ENCODE data around the gene RNASE4.
"Not testable (repeated sequence)": the region's sequence is repeated elsewhere in the genome, so short reads cannot be mapped to it uniquely, and the experiment has no call there.

The RNASE4 gene, protein sequence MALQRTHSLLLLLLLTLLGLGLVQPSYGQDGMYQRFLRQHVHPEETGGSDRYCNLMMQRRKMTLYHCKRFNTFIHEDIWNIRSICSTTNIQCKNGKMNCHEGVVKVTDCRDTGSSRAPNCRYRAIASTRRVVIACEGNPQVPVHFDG

DNA sequence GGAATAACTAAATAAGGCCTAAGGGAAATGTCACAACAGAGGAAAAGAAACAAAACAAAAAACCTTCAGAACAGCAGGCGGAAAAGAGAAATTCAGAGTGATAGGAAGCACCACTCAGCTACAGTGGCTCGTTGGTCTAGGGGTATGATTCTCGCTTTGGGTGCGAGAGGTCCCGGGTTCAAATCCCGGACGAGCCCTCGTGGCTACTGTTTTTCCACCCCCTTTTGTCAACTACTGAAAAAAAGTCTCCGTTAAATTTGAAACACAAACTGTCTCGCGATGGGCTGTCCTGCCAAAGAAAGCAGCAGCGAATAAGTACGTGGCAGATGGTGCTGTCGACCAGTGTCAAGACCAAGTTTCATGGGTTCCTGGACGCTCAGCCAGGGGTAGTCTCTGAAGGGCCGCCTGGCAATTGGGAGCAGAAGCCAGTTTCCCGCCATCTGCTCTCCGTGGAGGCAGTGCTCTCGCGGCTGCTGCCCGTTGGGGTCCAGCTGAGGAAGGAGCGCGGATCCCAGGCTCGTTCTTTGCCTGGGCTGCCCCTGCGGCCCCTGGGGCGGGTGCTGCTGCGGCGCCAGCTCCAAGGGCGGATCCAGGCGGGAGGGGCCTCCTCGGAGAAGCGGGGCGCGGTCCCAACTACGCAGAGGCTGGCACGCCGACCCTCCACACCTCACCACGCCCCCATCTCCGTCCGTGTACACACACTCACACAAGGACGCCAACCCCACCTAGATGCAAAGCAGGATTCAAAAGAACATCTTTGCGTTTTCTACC is at the start of gene RNASE4:
TSS of gene RNASE4 (plus strand) at position 670 of the 771 bp plus-strand sequence. CDS start 14,812 bp downstream, outside the sequence.
- peak; percentile 90 for DNase-seq
- in situ Hi-C loops (cut with MboI; ENCODE audit: low pct_unique_long_range_greater_than_20kb, low sequenced_read_pairs) = no loop called here

DNA sequence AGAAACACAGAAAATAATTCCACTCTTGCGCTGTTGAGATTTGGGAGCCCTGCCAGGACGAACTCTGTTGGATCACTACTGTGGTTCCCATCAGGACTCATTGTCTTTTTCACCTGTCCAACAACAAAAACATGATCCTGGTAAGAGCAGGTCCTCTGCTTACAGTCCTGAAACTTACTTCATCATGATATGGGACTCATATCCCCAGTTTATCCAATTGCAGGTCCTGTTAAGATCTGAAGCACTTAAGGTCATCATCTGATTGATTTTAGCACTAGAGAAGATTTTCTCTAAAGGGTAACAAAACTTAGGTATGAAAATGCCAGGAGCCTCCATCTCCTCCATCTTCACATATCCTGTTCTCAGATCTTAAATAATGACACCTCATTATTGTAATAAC is 42.8 kb upstream of the RNASE4 start, which contains the start of gene OR6S1:
TSS of gene OR6S1 (minus strand) at position 101 of the 400 bp plus-strand sequence. CDS start at position 101, 0 bp downstream.
- in situ Hi-C loops (cut with MboI; ENCODE audit: low pct_unique_long_range_greater_than_20kb, low sequenced_read_pairs) = no loop called here
- no peak for DNase-seq

DNA sequence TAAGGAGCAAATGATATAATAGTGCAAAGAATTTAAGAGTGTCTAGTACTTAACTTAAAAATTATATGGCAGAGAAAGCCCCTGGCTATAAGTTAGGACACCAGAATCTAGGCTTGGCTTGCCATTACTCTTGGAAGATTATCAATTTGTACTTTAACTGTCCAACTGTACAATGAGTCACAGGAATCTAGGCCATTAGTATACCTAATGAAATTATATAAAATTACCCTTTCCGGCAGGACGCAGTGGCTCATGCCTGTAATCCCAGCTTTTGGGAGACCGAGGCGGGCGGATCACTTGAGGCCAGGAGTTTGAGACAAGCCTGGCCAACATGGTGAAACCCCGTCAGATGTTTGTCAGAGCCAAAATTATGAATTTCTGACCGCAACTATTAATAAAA is 42.2 kb upstream of the RNASE4 start:
- DNase-seq = no peak
- in situ Hi-C loops (cut with MboI; ENCODE audit: low pct_unique_long_range_greater_than_20kb, low sequenced_read_pairs) = no loop called here

DNA sequence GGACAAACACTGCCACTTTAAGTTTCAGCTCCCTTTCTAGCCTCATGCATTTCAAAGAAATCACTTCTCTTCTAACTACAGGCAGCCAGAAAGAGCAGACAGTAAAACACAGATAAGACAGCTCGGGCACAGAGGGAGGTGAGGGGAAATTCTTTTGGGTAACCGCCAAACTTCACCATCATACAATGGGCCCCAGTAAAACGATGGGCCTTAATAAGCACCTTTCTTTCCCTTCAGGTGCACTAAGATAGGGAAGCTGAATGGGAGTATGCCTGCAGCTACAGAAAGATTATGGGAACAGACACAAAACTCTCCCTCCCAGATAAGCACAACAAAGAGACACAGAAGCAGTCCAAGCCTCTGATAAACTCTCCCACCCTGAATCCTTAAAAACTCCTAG is 41.6 kb upstream of the RNASE4 start:
- in situ Hi-C loops (cut with MboI; ENCODE audit: low pct_unique_long_range_greater_than_20kb, low sequenced_read_pairs); DNase-seq: not testable (repeated sequence)

DNA sequence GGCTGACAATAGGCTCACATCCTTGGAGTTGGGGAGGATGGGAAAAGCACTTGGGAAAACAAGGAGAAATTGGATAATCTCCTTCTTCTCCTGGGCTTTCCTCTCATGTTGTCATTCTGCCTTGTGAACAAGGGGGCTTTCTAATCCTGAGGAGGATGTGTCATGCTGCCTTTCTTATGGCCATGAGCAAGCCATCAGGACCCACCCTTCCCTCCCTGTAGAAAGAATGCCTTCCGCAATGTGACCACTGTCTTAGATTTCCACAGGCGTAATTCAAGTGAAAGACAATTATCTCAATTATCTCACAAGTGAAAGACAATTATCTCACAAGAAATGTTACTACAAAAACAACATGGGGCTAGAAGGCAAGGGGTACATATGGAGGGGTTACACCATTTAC is 39.8 kb upstream of the RNASE4 start:
- no peak for DNase-seq
- in situ Hi-C loops (cut with MboI; ENCODE audit: low pct_unique_long_range_greater_than_20kb, low sequenced_read_pairs) = no loop called here

DNA sequence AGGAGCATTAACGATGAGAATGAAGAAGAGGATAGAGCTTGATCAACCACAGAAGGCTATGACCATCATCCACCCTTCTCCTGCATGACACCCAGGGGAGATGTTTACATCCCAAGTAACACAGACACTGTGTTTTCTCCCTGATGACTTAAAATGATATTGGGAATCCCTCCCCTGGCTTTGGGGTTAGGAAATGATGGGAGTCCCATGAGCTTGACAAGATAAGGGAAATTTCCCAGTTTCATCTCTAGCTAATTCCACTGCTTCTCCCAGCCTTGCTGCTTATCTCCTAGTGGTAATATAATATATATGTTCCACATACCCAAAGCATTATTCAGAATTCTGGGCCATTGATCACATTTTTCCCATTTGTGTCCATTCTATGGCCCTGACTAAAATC is 38.9 kb upstream of the RNASE4 start:
- DNase-seq = no peak
- in situ Hi-C loops (cut with MboI; ENCODE audit: low pct_unique_long_range_greater_than_20kb, low sequenced_read_pairs) = no loop called here

DNA sequence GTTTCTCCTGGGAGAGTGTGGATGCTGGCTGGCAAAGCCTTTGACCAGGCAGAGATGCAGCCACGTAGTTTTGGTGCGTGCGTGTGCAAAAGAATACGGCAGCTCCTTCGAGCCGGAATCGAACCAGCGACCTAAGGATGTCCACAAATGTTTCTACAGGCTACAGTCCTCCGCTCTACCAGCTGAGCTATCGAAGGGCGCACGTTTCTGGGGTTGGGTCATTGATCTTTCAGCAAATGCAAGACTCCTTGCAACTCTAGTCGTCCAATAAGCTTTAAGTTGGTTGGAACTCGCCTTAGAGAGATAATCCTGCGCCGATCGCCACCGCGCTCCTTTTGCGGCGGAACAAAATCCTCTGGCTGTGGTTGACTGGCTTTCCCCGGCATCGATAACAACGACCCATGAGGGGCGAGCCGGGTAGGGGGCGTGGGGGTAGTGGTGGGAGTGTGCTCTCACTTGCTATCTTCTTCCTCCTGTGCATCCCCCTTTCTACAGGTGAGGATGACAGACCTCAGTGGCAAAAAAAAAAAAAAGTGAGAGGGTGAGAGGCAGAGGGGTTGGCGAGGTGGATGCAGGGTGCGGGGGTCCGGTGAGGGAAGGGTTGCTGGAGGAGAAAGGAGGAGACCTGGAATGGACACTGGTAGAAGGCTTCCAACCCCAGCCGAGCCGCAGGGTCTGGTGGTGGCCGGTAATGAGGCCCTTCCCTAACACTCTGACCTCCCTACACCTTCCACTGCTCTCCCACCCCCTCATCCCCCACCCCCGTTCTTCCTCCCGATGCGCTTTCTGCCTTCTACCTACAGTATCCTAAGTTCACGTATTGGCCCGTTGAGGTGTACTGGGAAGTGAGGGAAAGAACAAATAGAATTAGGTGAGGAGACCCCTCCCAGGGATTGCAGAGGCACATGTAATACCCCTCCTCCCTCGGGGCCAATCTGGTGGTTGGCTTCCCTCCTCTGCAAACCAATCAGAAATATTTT is 31.1 kb upstream of the RNASE4 start:
- in situ Hi-C loops (cut with MboI; ENCODE audit: low pct_unique_long_range_greater_than_20kb, low sequenced_read_pairs) = no loop called here
- DNase-seq = peak; percentile 80

DNA sequence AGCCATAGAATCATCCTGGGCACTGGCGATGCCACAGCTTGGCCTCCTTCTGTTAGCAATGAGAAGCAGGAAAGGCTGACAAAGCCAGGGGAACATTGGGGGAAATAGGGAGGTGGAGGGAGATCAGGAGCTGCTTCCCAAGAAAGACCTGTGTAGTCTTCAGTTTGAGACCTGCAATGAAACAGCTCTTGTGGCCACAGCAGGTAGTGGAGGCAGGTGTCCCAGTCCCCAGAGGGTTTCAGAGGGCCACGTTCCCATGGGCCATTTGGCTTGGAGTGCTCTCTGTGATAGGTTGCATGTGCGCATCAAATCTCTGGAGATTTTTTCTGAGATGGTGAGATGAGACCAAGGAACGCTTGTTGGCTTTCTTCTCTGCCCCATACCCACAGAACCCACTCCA is 28.5 kb upstream of the RNASE4 start:
- in situ Hi-C loops (cut with MboI; ENCODE audit: low pct_unique_long_range_greater_than_20kb, low sequenced_read_pairs) = no loop called here
- no peak for DNase-seq

DNA sequence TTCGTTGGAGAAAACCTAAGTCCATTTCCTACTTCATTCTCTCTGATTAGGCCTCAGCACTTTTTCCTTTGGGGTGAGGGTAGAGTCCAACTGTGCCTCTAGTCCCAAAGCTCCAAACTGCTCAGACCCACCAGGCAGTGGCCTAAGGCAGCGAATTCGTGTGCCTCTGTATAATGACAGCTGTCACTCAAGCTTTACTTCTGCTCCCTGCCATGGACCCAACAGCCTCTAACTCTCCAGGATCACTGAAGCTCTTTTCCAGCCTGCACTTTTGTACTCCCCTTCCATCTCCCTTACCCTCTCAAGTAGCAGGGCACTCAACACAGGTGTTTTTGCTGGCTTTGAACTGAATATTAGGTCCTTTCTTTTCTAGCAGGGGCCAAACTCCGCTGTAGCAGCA is 28.1 kb upstream of the RNASE4 start:
- in situ Hi-C loops (cut with MboI; ENCODE audit: low pct_unique_long_range_greater_than_20kb, low sequenced_read_pairs) = no loop called here
- no peak for DNase-seq

DNA sequence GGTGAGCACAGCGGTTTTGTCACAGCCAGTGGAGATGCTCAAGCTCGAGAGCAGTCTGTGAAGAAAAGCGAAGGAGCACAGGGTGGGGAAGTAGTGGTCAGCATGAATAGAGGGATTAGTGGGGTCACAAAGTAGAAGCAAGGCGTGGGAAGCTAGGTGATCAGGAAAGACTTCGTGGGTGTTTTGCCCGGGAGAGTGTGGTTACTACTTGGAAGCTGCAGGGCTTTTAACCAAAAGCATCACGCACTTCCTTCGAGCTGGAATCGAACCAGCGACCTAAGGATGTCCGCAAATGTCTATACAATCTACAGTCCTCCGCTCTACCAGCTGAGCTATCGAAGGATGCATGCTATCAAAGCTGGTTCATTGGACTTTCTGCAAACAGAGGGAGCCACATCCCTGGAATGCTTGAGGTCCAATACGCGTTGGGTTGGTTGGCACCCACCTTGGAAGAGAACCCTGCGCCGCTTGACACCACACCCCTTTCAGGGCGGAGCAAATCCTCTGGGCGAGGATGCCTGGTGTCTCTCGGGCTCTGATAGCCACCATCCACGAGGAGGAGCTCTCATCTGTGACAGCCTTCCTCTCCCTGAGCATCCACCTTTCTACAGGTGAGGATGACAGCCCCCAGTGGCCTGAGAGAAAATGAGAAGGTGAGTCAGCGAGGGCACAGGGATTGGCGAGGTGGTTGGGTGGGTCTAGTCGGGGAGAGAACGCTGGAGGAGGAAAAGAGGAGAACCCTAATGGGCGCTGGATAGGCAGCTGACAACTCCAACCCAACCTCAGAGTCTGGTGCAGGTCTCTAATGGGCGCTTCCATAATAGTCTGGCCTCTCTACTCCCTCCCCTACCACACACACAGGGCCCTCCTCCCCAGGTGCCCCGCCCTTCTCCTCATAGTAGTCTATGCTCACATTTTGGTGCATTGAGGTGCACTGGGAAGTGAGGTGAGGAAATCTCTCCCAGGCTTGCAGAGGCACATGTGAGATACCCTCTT is 26.8 kb upstream of the RNASE4 start:
- no peak for DNase-seq
- in situ Hi-C loops (cut with MboI; ENCODE audit: low pct_unique_long_range_greater_than_20kb, low sequenced_read_pairs) = no loop called here

DNA sequence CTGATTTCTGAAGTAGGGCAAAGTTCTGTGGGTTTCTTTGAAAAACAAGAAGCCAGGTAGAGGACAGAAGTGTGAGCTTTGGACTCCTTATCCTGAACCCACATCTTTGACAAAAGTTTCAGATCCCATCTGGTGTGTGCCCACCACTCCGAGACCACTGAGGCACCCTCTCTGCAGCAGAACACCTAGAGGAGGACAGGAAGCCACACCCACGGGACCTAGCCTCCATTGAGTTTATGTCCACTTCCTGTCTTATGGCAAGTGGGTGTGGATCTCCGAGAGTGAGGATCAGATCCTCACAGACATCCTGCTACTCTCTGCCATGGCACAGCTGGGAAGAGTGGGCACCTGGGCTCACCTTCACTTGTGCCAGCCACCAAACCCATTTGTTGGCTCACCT is 26.1 kb upstream of the RNASE4 start:
- in situ Hi-C loops (cut with MboI; ENCODE audit: low pct_unique_long_range_greater_than_20kb, low sequenced_read_pairs) = no loop called here
- DNase-seq = no peak

DNA sequence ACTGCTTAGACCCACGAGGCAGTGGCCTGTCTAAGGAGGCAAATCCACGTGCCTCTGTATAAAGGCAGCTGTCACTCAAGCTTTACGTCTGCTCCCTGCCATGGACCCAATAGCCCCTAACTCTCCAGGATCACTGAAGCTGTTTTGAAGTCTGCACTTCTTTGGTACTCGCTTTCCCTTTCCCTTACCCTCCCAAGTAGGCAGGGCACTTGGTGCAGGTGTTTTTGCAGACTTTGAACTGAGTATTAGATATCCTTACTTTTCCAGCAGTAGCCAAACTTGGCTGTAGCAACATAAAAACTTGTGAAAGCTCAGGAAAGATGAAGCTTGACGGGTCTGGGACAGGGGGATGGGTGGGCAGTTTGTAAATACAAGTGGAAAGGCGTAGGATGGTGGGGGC is 25.0 kb upstream of the RNASE4 start:
- DNase-seq = no peak
- in situ Hi-C loops (cut with MboI; ENCODE audit: low pct_unique_long_range_greater_than_20kb, low sequenced_read_pairs) = no loop called here

DNA sequence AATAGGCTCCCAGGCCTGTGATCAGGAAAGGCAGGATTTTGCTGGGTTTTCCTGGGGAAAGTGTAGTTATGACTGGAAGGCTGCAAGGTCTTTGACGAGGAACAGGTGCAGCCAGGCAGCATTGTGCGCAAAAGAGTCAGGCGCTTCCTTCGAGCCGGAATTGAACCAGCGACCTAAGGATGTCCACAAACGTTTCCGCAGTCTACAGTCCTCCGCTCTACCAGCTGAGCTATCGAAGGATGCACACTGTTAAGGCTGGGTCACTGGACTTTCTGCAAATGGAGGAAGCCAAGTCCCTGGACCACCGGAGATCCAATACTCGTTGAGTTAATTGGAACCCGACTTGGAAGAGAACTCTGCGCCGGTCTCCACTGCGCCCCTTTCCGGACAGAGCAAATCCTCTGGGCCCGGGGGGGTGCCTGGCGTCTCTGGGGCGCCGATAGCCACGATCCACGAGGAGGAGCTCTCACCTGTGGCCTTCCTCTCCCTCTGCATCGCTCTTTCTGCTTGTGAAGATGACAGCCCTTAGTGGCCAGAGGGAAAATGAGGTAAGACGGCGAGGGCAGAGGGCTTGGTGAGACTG is 24.5 kb upstream of the RNASE4 start:
- in situ Hi-C loops (cut with MboI; ENCODE audit: low pct_unique_long_range_greater_than_20kb, low sequenced_read_pairs) = no loop called here

DNA sequence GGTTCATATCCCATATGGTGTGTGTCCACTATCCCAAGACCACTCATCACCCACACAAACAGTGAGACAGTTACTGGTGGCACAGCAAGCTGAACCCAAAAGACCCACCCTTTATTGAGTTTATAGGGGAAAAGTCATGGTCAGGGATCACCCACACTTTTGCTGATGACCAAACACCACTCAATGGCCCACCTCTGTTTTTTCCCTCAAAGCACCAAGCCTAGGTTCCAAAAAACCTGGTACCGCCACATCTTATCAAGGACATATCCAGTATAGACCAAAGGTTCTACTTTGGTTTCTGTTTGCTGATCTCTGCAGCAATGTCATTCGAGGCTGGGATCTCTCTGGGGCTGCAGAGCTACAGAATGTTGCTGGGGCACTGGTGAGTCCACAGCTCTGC is 23.2 kb upstream of the RNASE4 start:
- no peak for DNase-seq
- in situ Hi-C loops (cut with MboI; ENCODE audit: low pct_unique_long_range_greater_than_20kb, low sequenced_read_pairs) = no loop called here

More for the DNA sequence above, 24.5 kb upstream of the RNASE4 start:
- DNase-seq = no peak

DNA sequence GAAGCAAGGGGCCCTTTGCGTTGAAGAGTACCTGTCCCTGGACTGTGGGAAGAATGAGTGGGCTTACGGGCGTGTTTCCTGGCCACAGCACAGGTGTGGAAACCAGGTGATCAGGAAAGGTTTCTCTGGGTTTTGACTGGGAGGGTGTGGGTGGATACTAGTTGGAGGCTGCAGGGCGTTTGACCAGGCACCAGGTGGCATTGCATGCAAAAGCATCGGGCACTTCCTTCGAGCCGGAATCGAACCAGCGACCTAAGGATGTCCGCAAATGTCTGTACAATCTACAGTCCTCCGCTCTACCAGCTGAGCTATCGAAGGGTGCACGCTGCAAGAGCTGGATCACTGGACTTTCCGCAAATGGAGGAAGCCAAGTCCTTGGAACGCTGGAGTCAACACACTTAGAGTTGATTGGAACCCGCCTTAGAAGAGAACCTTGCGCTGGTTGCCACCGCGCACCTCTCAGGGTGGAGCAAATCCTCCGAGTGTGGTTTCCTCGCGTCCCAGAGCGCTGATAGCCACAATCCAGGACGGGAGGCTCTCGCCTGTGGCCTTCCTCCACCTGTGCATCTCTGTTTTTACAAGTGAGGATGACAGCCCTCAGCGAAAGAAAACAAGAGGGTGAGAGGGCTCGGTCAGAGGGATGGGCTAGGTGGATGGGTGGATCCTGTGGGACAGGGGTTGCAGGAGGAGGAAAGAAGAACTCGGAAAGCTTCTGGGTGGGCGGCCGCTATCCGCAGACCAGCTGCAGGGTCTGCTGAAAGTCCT is 21.2 kb upstream of the RNASE4 start:
- in situ Hi-C loops (cut with MboI; ENCODE audit: low pct_unique_long_range_greater_than_20kb, low sequenced_read_pairs) = no loop called here
- DNase-seq = peak; percentile 91

DNA sequence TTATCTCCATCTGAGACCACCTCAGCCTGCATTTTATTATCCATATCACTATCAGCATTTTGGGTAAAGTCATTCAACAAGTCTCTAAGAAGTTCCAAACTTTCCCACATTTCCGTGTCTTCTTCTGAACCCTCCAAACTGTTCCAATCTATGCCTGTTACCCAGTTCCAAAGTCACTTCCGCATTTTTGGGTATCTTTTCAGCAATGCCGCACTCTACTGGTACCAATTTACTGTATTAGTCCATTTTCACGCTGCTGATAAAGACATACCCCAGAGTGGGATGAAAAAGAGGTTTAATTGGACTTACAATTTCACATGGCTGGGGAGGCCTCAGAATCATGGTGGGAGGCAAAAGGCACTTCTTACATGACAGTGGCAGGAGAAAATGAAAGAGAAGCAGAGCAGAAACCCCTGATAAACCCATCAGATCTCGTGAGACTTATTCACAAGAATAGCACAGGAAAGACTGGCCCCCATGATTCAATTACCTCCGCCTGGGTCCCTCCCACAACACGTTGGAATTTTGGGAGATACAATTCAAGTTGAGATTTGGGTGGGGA is 17.9 kb upstream of the RNASE4 start:
- in situ Hi-C loops (cut with MboI; ENCODE audit: low pct_unique_long_range_greater_than_20kb, low sequenced_read_pairs); DNase-seq: not testable (repeated sequence)

DNA sequence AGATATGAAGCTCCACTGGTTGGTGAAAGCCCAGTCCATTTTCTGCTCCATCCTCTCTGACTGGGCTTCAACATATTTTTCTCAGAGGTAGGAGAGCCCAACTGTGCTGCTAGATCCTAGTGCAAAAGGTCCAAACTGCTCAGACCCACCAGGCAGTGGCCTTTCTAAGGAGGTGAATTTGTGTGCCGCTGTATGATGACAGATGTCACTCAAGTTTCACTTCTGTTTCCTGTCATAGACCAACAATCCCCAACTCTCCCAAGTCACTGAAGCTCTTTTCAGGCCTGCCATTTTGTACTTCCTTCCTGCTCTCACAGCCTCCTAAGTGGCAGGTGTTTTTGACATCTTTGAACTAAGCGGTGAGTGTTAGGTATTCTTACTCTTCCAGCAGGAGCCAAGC is 16.4 kb upstream of the RNASE4 start:
- no peak for DNase-seq
- in situ Hi-C loops (cut with MboI; ENCODE audit: low pct_unique_long_range_greater_than_20kb, low sequenced_read_pairs) = no loop called here
